HEK293 (cell line): ENCODE measurements around the gene EIF4G1.

Source experiments
- GLIS1 ChIP-seq: fragments of 450-650 bp; formaldehyde crosslinking; IDR thresholded peaks from 2 replicates; pipeline ENCODE4 v1.5.1; 2016; ENCODE audit warnings: missing biosample characterization, missing genetic modification characterization
- GLIS2 ChIP-seq: fragments of 450-650 bp; formaldehyde crosslinking; IDR thresholded peaks from 2 replicates; pipeline ENCODE4 v1.5.1; 2016; ENCODE audit warnings: missing biosample characterization, missing genetic modification characterization
- KLF16 ChIP-seq: fragments of 450-650 bp; formaldehyde crosslinking; IDR thresholded peaks from 2 replicates; pipeline ENCODE4 v1.5.1; 2017; ENCODE audit warnings: missing biosample characterization, missing genetic modification characterization
- KLF9 ChIP-seq: fragments of 450-650 bp; formaldehyde crosslinking; IDR thresholded peaks from 2 replicates; pipeline ENCODE4 v1.5.1; 2016; ENCODE audit warnings: missing biosample characterization, missing genetic modification characterization, low read depth
- PRDM1 ChIP-seq: fragments of 450-650 bp; formaldehyde crosslinking; IDR thresholded peaks from 2 replicates; pipeline ENCODE4; 2016; ENCODE audit warnings: missing biosample characterization, missing genetic modification characterization
- PRDM2 ChIP-seq: fragments of 450-650 bp; formaldehyde crosslinking; IDR thresholded peaks from 2 replicates; pipeline ENCODE4 v1.5.1; 2016; ENCODE audit warnings: missing biosample characterization, missing genetic modification characterization, borderline replicate concordance
- SCRT1 ChIP-seq: fragments of 450-650 bp; formaldehyde crosslinking; IDR thresholded peaks from 2 replicates; pipeline ENCODE4 v1.5.1; 2016; ENCODE audit warnings: missing biosample characterization, missing genetic modification characterization, borderline replicate concordance
- SP3 ChIP-seq: fragments of 450-650 bp; formaldehyde crosslinking; IDR thresholded peaks from 2 replicates; pipeline ENCODE4 v1.5.1; 2016; ENCODE audit warnings: missing biosample characterization, missing genetic modification characterization
- YY2 ChIP-seq: fragments of 450-650 bp; formaldehyde crosslinking; IDR thresholded peaks from 2 replicates; pipeline ENCODE4 v1.5.1; 2016; ENCODE audit warnings: missing biosample characterization, missing genetic modification characterization
- ZBTB20 ChIP-seq: fragments of 450-650 bp; formaldehyde crosslinking; IDR thresholded peaks from 2 replicates; pipeline ENCODE4 v1.5.1; 2016; ENCODE audit warnings: missing biosample characterization, missing genetic modification characterization
- ZFP41 ChIP-seq: fragments of 450-650 bp; formaldehyde crosslinking; IDR thresholded peaks from 2 replicates; pipeline ENCODE4 v1.5.1; 2016; ENCODE audit warnings: missing biosample characterization, missing genetic modification characterization, borderline replicate concordance
- ZIC2 ChIP-seq: fragments of 450-650 bp; formaldehyde crosslinking; IDR thresholded peaks from 2 replicates; pipeline ENCODE4 v1.5.1; 2016; ENCODE audit warnings: missing biosample characterization, missing genetic modification characterization
- ZNF114 ChIP-seq: fragments of 450-650 bp; formaldehyde crosslinking; IDR thresholded peaks from 2 replicates; pipeline ENCODE4 v1.5.0; 2017; ENCODE audit warnings: missing biosample characterization, missing genetic modification characterization
- ZNF157 ChIP-seq: fragments of 450-650 bp; formaldehyde crosslinking; IDR thresholded peaks from 2 replicates; pipeline ENCODE4 v1.5.1; 2016; ENCODE audit warnings: missing biosample characterization, missing genetic modification characterization
- ZNF239 ChIP-seq: fragments of 450-650 bp; formaldehyde crosslinking; IDR thresholded peaks from 2 replicates; pipeline ENCODE4 v1.5.1; 2016; ENCODE audit warnings: missing biosample characterization, missing genetic modification characterization
- ZNF274 ChIP-seq, 2 experiments: fragments of 200-500 bp in 1 of 2; fragments of 450-650 bp in 1 of 2; sonication (Bioruptor generic) in 1 of 2; formaldehyde crosslinking in 1 of 2; IDR thresholded peaks; 2 replicates each; pipeline versions ENCODE4 v1.5.1 to v1.6.1; 2014 to 2016; ENCODE audit warnings: borderline replicate concordance in 1 of 2, inconsistent platforms in 1 of 2, low read length in 1 of 2, missing biosample characterization in 1 of 2, missing genetic modification characterization in 1 of 2
- ZNF324 ChIP-seq: fragments of 450-650 bp; formaldehyde crosslinking; IDR thresholded peaks from 2 replicates; pipeline ENCODE4 v1.5.1; 2016; ENCODE audit warnings: missing biosample characterization, missing genetic modification characterization
- ZNF391 ChIP-seq: fragments of 450-650 bp; formaldehyde crosslinking; IDR thresholded peaks from 2 replicates; pipeline ENCODE4 v1.5.1; 2016; ENCODE audit warnings: low read depth, missing biosample characterization, missing genetic modification characterization, borderline replicate concordance
- ZNF426 ChIP-seq: fragments of 450-650 bp; formaldehyde crosslinking; IDR thresholded peaks from 2 replicates; pipeline ENCODE4 v1.5.1; 2017; ENCODE audit warnings: missing biosample characterization, missing genetic modification characterization, mild to moderate bottlenecking, inconsistent platforms, moderate library complexity
- ZNF449 ChIP-seq: fragments of 450-650 bp; formaldehyde crosslinking; IDR thresholded peaks from 2 replicates; pipeline ENCODE4 v1.5.1; 2017; ENCODE audit warnings: missing biosample characterization, mild to moderate bottlenecking, missing genetic modification characterization, moderate library complexity
- ZNF600 ChIP-seq: fragments of 450-650 bp; formaldehyde crosslinking; IDR thresholded peaks from 2 replicates; pipeline ENCODE4 v1.5.1; 2016; ENCODE audit warnings: missing biosample characterization, missing genetic modification characterization
- ZNF658 ChIP-seq: fragments of 450-650 bp; formaldehyde crosslinking; IDR thresholded peaks from 2 replicates; pipeline ENCODE4; 2016; ENCODE audit warnings: missing biosample characterization, missing genetic modification characterization
- ZNF664 ChIP-seq: fragments of 450-650 bp; formaldehyde crosslinking; IDR thresholded peaks from 2 replicates; pipeline ENCODE4 v1.5.1; 2016; ENCODE audit warnings: missing biosample characterization, missing genetic modification characterization
- ZSCAN16 ChIP-seq: fragments of 450-650 bp; formaldehyde crosslinking; IDR thresholded peaks from 2 replicates; pipeline ENCODE4 v1.5.1; 2016; ENCODE audit warnings: missing biosample characterization, missing genetic modification characterization
- TF ChIP-seq, protein P1 (sequence below): fragments of 450-650 bp; formaldehyde crosslinking; conservative IDR thresholded peaks from 2 replicates; pipeline ENCODE4 v1.5.1; 2016; ENCODE audit warnings: low read depth, missing biosample characterization, missing genetic modification characterization

The EIF4G1 gene

DNA sequence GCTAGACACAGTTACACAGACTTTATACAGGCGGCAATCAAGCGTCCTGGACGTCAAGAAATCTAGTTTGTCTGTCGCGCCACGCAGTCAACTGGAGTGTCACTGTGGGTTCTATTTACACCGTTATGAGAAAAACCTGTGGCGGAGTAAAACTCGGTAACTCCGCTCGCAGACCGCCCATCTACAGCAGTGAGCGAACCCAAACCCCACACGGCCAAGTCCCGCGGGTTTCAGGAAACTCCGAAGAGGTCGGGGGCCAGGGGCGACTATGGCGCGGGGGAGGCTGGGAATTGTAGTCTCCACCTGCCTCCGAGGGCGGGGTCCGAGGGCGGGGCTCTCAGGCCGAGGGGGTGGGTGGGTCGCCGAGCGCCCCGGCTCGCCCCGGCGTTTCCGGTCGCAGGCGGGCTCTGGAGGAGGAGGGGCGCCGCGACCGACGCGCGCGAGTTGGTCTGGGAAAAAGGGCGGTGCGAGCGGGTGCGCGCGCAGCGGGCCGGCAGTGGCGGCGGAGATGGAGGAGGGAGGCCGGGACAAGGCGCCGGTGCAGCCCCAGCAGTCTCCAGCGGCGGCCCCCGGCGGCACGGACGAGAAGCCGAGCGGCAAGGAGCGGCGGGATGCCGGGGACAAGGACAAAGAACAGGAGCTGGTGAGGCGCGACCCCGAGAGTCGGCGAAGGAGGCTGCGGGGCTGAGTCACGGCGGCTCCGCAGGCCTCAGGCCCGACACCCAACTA is 15.5 kb upstream of the EIF4G1 start, which contains the start of gene PSMD2 (continued):
- peak; percentile 39; the same call in 1 of the 2 replicates for TF ChIP-seq GLIS2 (tag by site-specific recombination)
- TF ChIP-seq ZNF600 (tag by site-specific recombination), result no peak
- no peak for TF ChIP-seq PRDM1 (tag by site-specific recombination)
- TF ChIP-seq ZFP41 (tag by site-specific recombination), result no peak
- TF ChIP-seq SCRT1 (tag by site-specific recombination), result peak; percentile 59; the same call in 1 of the 2 replicates
- no peak for TF ChIP-seq ZNF114
- TF ChIP-seq ZNF324 (tag by site-specific recombination), result no peak
- TF ChIP-seq ZSCAN16, result 0 out of 2 replicates have a peak, but pooled peaks have one; percentile 12
- peak; percentile 65; the same call in 1 of the 2 replicates for TF ChIP-seq ZNF391 (tag by site-specific recombination)
- peak; percentile 77 for TF ChIP-seq KLF9 (tag by site-specific recombination)
- no peak for TF ChIP-seq ZNF658 (tag by site-specific recombination)
- TF ChIP-seq, protein P1, sequence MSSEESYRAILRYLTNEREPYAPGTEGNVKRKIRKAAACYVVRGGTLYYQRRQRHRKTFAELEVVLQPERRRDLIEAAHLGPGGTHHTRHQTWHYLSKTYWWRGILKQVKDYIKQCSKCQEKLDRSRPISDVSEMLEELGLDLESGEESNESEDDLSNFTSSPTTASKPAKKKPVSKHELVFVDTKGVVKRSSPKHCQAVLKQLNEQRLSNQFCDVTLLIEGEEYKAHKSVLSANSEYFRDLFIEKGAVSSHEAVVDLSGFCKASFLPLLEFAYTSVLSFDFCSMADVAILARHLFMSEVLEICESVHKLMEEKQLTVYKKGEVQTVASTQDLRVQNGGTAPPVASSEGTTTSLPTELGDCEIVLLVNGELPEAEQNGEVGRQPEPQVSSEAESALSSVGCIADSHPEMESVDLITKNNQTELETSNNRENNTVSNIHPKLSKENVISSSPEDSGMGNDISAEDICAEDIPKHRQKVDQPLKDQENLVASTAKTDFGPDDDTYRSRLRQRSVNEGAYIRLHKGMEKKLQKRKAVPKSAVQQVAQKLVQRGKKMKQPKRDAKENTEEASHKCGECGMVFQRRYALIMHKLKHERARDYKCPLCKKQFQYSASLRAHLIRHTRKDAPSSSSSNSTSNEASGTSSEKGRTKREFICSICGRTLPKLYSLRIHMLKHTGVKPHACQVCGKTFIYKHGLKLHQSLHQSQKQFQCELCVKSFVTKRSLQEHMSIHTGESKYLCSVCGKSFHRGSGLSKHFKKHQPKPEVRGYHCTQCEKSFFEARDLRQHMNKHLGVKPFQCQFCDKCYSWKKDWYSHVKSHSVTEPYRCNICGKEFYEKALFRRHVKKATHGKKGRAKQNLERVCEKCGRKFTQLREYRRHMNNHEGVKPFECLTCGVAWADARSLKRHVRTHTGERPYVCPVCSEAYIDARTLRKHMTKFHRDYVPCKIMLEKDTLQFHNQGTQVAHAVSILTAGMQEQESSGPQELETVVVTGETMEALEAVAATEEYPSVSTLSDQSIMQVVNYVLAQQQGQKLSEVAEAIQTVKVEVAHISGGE (tag by site-specific recombination), result peak; percentile 38; the same call in 1 of the 2 replicates
- TF ChIP-seq ZNF274 (IDR thresholded peaks at IDR 0.05; ENCODE audit: low read length), result no peak
- no peak for TF ChIP-seq ZNF274 (tag by site-specific recombination; IDR thresholded peaks at IDR 0.05; ENCODE audit: borderline replicate concordance)
- TF ChIP-seq ZNF157, result no peak
- no peak for TF ChIP-seq PRDM2 (tag by site-specific recombination)
- TF ChIP-seq ZNF664 (tag by site-specific recombination), result no peak
- TF ChIP-seq ZBTB20 (tag by site-specific recombination), result peak; percentile 28; the same call in 1 of the 2 replicates
- no peak for TF ChIP-seq ZNF426 (tag by site-specific recombination)
- TF ChIP-seq ZNF239 (tag by site-specific recombination), result no peak
- peak; percentile 63; the same call in 1 of the 2 replicates for TF ChIP-seq GLIS1 (tag by site-specific recombination)
- TF ChIP-seq SP3 (tag by site-specific recombination), result peak; percentile 66
- 0 out of 2 replicates have a peak, but pooled peaks have one; percentile 16 for TF ChIP-seq ZIC2
- no peak for TF ChIP-seq ZNF449
- TF ChIP-seq YY2 (tag by site-specific recombination), result no peak
- 0 out of 2 replicates have a peak, but pooled peaks have one; percentile 24 for TF ChIP-seq KLF16 (tag by site-specific recombination)
